T-cell (primary cell): ENCODE results near the gene C16orf96. TPM values are rescaled to one million over a fixed set of nuclear protein-coding genes. Genes with fewer than 3 reads are reported as not detected.

ENCODE experiments used
- ATAC-seq, 4 experiments: fragments of 200-7000 bp in 3 of 4; fragments of 150-1000 bp in 1 of 4; cut with Tn5 transposase; replicated peaks in 1 of 4; 1 replicate in 3 of 4; 2 replicates in 1 of 4; pipeline ENCODE4 v1.10.0; 2021; ENCODE audit warnings: moderate library complexity in 3 of 4, mild to moderate bottlenecking in 2 of 4, moderate number of reproducible peaks in 1 of 4
- CTCF ChIA-PET, 2 donors: fragments of 300-600 bp; sonication (Branson Sonifier 250); formaldehyde crosslinking; loops; one replicate each; lab custom pipeline; 2022; ENCODE audit warnings: antibody characterized with exemption in 2 of 2; lab: Charles Lee
- POLR2A ChIA-PET, 2 donors: fragments of 300-600 bp; sonication (Branson Sonifier 250); formaldehyde crosslinking; loops; one replicate each; lab custom pipeline; 2022; ENCODE audit warnings: antibody characterized with exemption in 2 of 2; lab: Charles Lee
- DNase-seq, 35 experiments: peaks; one replicate each; pipeline versions ENCODE4 v3.0.0 to v3.0.0-alpha.2; 2013 to 2023
- H3K27ac ChIP-seq: one replicate; pipeline ENCODE4 v1.5.1; 2013; ENCODE audit warnings: low read length
- H3K27me3 ChIP-seq, 2 experiments: replicated peaks in 1 of 2; 1 replicate in 1 of 2; 2 replicates in 1 of 2; pipeline versions ENCODE4 v1.6.1 to v1.7.0; 2013; ENCODE audit warnings: low read length in 1 of 2, mixed read lengths in 1 of 2; ENCODE audit not compliant: control insufficient read depth in 2 of 2, insufficient read depth in 2 of 2; ENCODE audit errors: extremely low read depth in 1 of 2
- H3K36me3 ChIP-seq, 2 donors: 1 replicate in 1 of 2; 2 replicates in 1 of 2; pipeline versions ENCODE4 v1.6.1 to v1.7.0; 2013; ENCODE audit warnings: low read length in 1 of 2; ENCODE audit not compliant: control insufficient read depth in 2 of 2, insufficient read depth in 1 of 2; ENCODE audit errors: extremely low read depth in 1 of 2
- H3K4me1 ChIP-seq, 2 experiments: 1 replicate in 1 of 2; 2 replicates in 1 of 2; pipeline versions ENCODE4 v1.6.1 to v1.7.0; 2013; ENCODE audit warnings: low read length in 2 of 2, mixed read lengths in 1 of 2; ENCODE audit not compliant: insufficient read depth in 2 of 2, control insufficient read depth in 1 of 2; ENCODE audit errors: extremely low read depth in 1 of 2
- H3K4me3 ChIP-seq, 2 donors: 1 replicate in 1 of 2; 2 replicates in 1 of 2; pipeline versions ENCODE4 v1.5.1 to v1.7.0; 2013; ENCODE audit warnings: mild to moderate bottlenecking in 2 of 2, low read length in 1 of 2, moderate library complexity in 1 of 2; ENCODE audit not compliant: control insufficient read depth in 1 of 2; ENCODE audit errors: extremely low read depth in 1 of 2
- H3K9me3 ChIP-seq: 2 replicates; pipeline ENCODE4 v1.7.0; 2013
- H3K27ac Mint-ChIP-seq, 2 donors: one replicate each; pipeline ENCODE4 v1.8.0; 2020 to 2021; ENCODE audit warnings: mild to moderate bottlenecking in 2 of 2, mixed read lengths in 2 of 2
- H3K27me3 Mint-ChIP-seq, 2 donors: one replicate each; pipeline ENCODE4 v1.8.0; 2021 to 2022; ENCODE audit warnings: mixed read lengths in 2 of 2
- H3K36me3 Mint-ChIP-seq: one replicate; pipeline ENCODE4 v1.8.0; 2021; ENCODE audit warnings: mixed read lengths
- H3K4me1 Mint-ChIP-seq, 3 donors: one replicate each; pipeline ENCODE4 v1.8.0; 2020 to 2022; ENCODE audit warnings: mixed read lengths in 3 of 3, mild to moderate bottlenecking in 1 of 3
- H3K4me3 Mint-ChIP-seq, 3 donors: one replicate each; pipeline ENCODE4 v1.8.0; 2020 to 2022; ENCODE audit warnings: mild to moderate bottlenecking in 3 of 3, mixed read lengths in 3 of 3, moderate library complexity in 3 of 3
- H3K9me3 Mint-ChIP-seq, 3 donors: one replicate each; pipeline ENCODE4 v1.8.0; 2020 to 2022; ENCODE audit warnings: mixed read lengths in 3 of 3
- WGBS: methylation state at CpG from one replicate; pipeline ENCODE4 v1.1.5; 2013; ENCODE audit warnings: missing lambda C conversion rate; ENCODE audit not compliant: insufficient coverage; 5-methylcytosine and 5-hydroxymethylcytosine counted together
- total RNA-seq, 35 experiments: library from RNA in 6 of 35; stranded (reverse) in 6 of 35; fragments of 120-200 nt in 1 of 35; gene quantifications; one replicate each; pipeline versions ENCODE4 v1.2.1 to v1.2.4 and lab custom pipeline; 2013 to 2026

C16orf96 gene
- total RNA-seq, 5 donors from 2014 or later (not counting 1 experiment from before 2014, with no cell fraction given), result 0.30 to 0.66 (median 0.50) TPM

- H3K4me1 ChIP-seq, result peaks cover 26 to 31% of the 10 kb centered on the region in 2 experiments
- Mint-ChIP-seq H3K4me1 (peaks cover 49 to 68% (median 57%) of the 10 kb centered on the region in 3 donors), H3K27me3 (no peaks in the 10 kb centered on the region), H3K4me3 (peak overlapping the region; percentile 65), H3K9me3 (no peaks in the 10 kb centered on the region), H3K36me3 (peaks cover 18% of the 10 kb centered on the region), H3K27ac (peak overlapping the region; percentile 85 to 94)
- CTCF ChIA-PET, result interaction anchor here (0.5 to 0.9 kb wide), 4 partner anchors 18 to 67 kb away, joined by 3 read pairs; partner anchors contain the start of gene NMRAL1 (in 1 of the 2)
- peaks cover 6 to 13% of the 10 kb centered on the region in 2 donors for H3K36me3 ChIP-seq
- H3K4me3 ChIP-seq, result peak overlapping the region in 1 of 2 donors; percentile 2
- 63% methylated on average over 9 of the region's 16 CpGs for WGBS
- POLR2A ChIA-PET, result interaction anchor here in 1 of 2 donors (0.6 kb wide), 1 partner anchor 53 kb away, joined by 3 read pairs; the partner anchor contains the start of gene HMOX2
- no peaks in the 10 kb centered on the region for H3K9me3 ChIP-seq
- DNase-seq, result peak in 2 of 35 experiments; percentile 31 to 35
- no peaks in the 10 kb centered on the region for H3K27me3 ChIP-seq
- ATAC-seq, result peak; percentile 72 to 78 (median 76)
- H3K27ac ChIP-seq, result peak overlapping the region; percentile 55
These were observed 26.8 kb upstream of the C16orf96 start for GRCh38 chr16:4529085-4530060.

- Histone ChIP-seq H3K27ac (no peak overlapping the region), H3K4me1 (peaks cover 42 to 43% of the 10 kb centered on the region in 2 experiments), H3K4me3 (no peak overlapping the region), H3K36me3 (peaks cover 6 to 13% of the 10 kb centered on the region in 2 donors), H3K27me3 (no peaks in the 10 kb centered on the region), H3K9me3 (no peaks in the 10 kb centered on the region)
- ATAC-seq (no peak), DNase-seq (no peak)
- H3K27ac Mint-ChIP-seq, result peak overlapping the region; percentile 23 to 52
- 100% methylated on average over 1 of the region's 8 CpGs for WGBS
- peaks cover 68 to 81% (median 75%) of the 10 kb centered on the region in 3 donors for H3K4me1 Mint-ChIP-seq
- H3K9me3 Mint-ChIP-seq, result no peaks in the 10 kb centered on the region
- H3K4me3 Mint-ChIP-seq, result no peak overlapping the region
- ChIA-PET CTCF (interaction anchor here (0.6 kb wide), 2 partner anchors 17 to 263 kb away, joined by 4 to 6 read pairs; no protein-coding TSS in a partner anchor), POLR2A (interaction anchor here in 1 of 2 donors (0.6 kb wide), 1 partner anchor 26 kb away, joined by 5 read pairs; no protein-coding TSS in a partner anchor)
- H3K27me3 Mint-ChIP-seq, result no peaks in the 10 kb centered on the region
- peaks cover 17% of the 10 kb centered on the region for H3K36me3 Mint-ChIP-seq
These were observed 24.3 kb upstream of the C16orf96 start for GRCh38 chr16:4531811-4532210.

- ATAC-seq, result no peak
- H3K9me3 ChIP-seq, result no peaks in the 10 kb centered on the region
- Mint-ChIP-seq H3K27me3 (no peaks in the 10 kb centered on the region), H3K27ac (peak overlapping the region; percentile 23 to 60), H3K4me1 (peaks cover 70 to 81% (median 76%) of the 10 kb centered on the region in 3 donors), H3K4me3 (no peak overlapping the region), H3K9me3 (no peaks in the 10 kb centered on the region), H3K36me3 (peaks cover 17% of the 10 kb centered on the region)
- peaks cover 6 to 13% of the 10 kb centered on the region in 2 donors for H3K36me3 ChIP-seq
- WGBS, result 99% methylated on average over 9 of the region's 10 CpGs
- no peak overlapping the region for H3K4me3 ChIP-seq
- peaks cover 44 to 45% of the 10 kb centered on the region in 2 experiments for H3K4me1 ChIP-seq
- ChIA-PET CTCF (interaction anchor here in 1 of 2 donors (0.6 kb wide), 1 partner anchor 263 kb away, joined by 6 read pairs; no protein-coding TSS in a partner anchor), POLR2A (no interaction called here)
- no peaks in the 10 kb centered on the region for H3K27me3 ChIP-seq
- no peak for DNase-seq
- no peak overlapping the region for H3K27ac ChIP-seq
These were observed 23.9 kb upstream of the C16orf96 start for GRCh38 chr16:4532238-4532637.

GRCh38 chr16:4533490-4533889 is 22.6 kb upstream of the C16orf96 start:
- ChIA-PET POLR2A (no interaction called here), CTCF (no interaction called here)
- Histone ChIP-seq H3K27me3 (peaks cover 0 to 2% of the 10 kb centered on the region in 2 experiments), H3K4me1 (peaks cover 43 to 51% of the 10 kb centered on the region in 2 experiments), H3K27ac (no peak overlapping the region), H3K9me3 (no peaks in the 10 kb centered on the region), H3K4me3 (no peak overlapping the region), H3K36me3 (peaks cover 6 to 13% of the 10 kb centered on the region in 2 donors)
- H3K4me3 Mint-ChIP-seq, result no peak overlapping the region
- DNase-seq (no peak), ATAC-seq (no peak)
- H3K27me3 Mint-ChIP-seq, result no peaks in the 10 kb centered on the region
- peak overlapping the region in 1 of 2 donors; percentile 97 for H3K27ac Mint-ChIP-seq
- 95% methylated on average over 4 of the region's 6 CpGs for WGBS
- H3K4me1 Mint-ChIP-seq, result peaks cover 64 to 76% (median 71%) of the 10 kb centered on the region in 3 donors
- no peaks in the 10 kb centered on the region for H3K9me3 Mint-ChIP-seq
- H3K36me3 Mint-ChIP-seq, result peaks cover 17% of the 10 kb centered on the region

GRCh38 chr16:4534151-4534790 is 21.9 kb upstream of the C16orf96 start:
- Mint-ChIP-seq H3K27ac (peak overlapping the region; percentile 92 to 97), H3K36me3 (peaks cover 16% of the 10 kb centered on the region), H3K27me3 (no peaks in the 10 kb centered on the region), H3K9me3 (no peaks in the 10 kb centered on the region), H3K4me1 (peaks cover 59 to 70% (median 68%) of the 10 kb centered on the region in 3 donors), H3K4me3 (peak overlapping the region in 2 of 3 donors; percentile 47 to 58)
- peak in 25 of 35 experiments; percentile 7 to 74 (median 40) for DNase-seq
- peak in 2 of 4 experiments; percentile 18 to 43 for ATAC-seq
- CTCF ChIA-PET, result interaction anchor here in 1 of 2 donors (0.6 to 0.7 kb wide), 2 partner anchors 8 to 54 kb away, joined by 4 to 5 read pairs; no protein-coding TSS in a partner anchor
- Histone ChIP-seq H3K36me3 (peaks cover 6 to 13% of the 10 kb centered on the region in 2 donors), H3K9me3 (no peaks in the 10 kb centered on the region), H3K4me1 (peaks cover 38 to 50% of the 10 kb centered on the region in 2 experiments), H3K27ac (peak overlapping the region; percentile 45), H3K27me3 (peaks cover 0 to 2% of the 10 kb centered on the region in 2 experiments), H3K4me3 (no peak overlapping the region)
- POLR2A ChIA-PET, result interaction anchor here (0.7 kb wide), 2 partner anchors 200 to 459 kb away, joined by 3 to 8 read pairs; partner anchors contain the start of gene DNAAF8 (in 1 of the 2)
- 84% methylated on average over 9 of the region's 13 CpGs for WGBS
